CMK (cell line): ENCODE results near the gene MLLT6.

Source experiments
- DNase-seq: peaks from one replicate; pipeline ENCODE4 v3.0.0-alpha.2; 2010; ENCODE audit warnings: low read depth

Gene MLLT6

GRCh38 chr17:38742411-38743308 is 37.6 kb downstream of the MLLT6 start:
- DNase-seq, result no peak

- no peak for DNase-seq
Observed at GRCh38 chr17:38743556-38744171, 38.6 kb downstream of the MLLT6 start.

GRCh38 chr17:38745545-38745944 is 40.5 kb downstream of the MLLT6 start:
- DNase-seq, result no peak

- no peak for DNase-seq
Observed at GRCh38 chr17:38746004-38746848, 41.2 kb downstream of the MLLT6 start.

GRCh38 chr17:38746849-38747462 is 41.9 kb downstream of the MLLT6 start:
- DNase-seq, result no peak

- peak; percentile 49 for DNase-seq
Observed at GRCh38 chr17:38747463-38748148, 42.5 kb downstream of the MLLT6 start.

- peak; percentile 78 for DNase-seq
Observed at GRCh38 chr17:38748149-38748891, 43.2 kb downstream of the MLLT6 start, which contains the start of gene PCGF2. PCGF2 (minus strand) TSS chr17:38748336; CDS start chr17:38740402, 7,934 bp downstream.

- DNase-seq, result no peak
Observed at GRCh38 chr17:38748892-38749222, 43.8 kb downstream of the MLLT6 start.

- DNase-seq, result peak; percentile 84
Observed at GRCh38 chr17:38749223-38750043, 44.4 kb downstream of the MLLT6 start.

GRCh38 chr17:38750044-38750311 is 44.9 kb downstream of the MLLT6 start:
- DNase-seq, result no peak

- no peak for DNase-seq
Observed at GRCh38 chr17:38750312-38751121, 45.4 kb downstream of the MLLT6 start.

- DNase-seq, result no peak
Observed at GRCh38 chr17:38751144-38751807, 46.2 kb downstream of the MLLT6 start.

GRCh38 chr17:38751808-38752307 is 46.8 kb downstream of the MLLT6 start:
- peak; percentile 79 for DNase-seq

GRCh38 chr17:38752308-38753070 is 47.4 kb downstream of the MLLT6 start, which contains the start of gene PSMB3:
PSMB3 (plus strand) TSS chr17:38752741; CDS start chr17:38752827, 86 bp downstream.
- DNase-seq, result peak; percentile 100

- DNase-seq, result no peak
Observed at GRCh38 chr17:38753071-38753506, 48.0 kb downstream of the MLLT6 start.

GRCh38 chr17:38761612-38762011 is 56.5 kb downstream of the MLLT6 start:
- no peak for DNase-seq

- DNase-seq, result no peak
Observed at GRCh38 chr17:38762231-38762630, 57.2 kb downstream of the MLLT6 start.
